Spleen (tissue), 7 donors: ENCODE results near the gene SPNS2.

ENCODE experiments used
- CTCF ChIP-seq, 11 experiments: fragments of 200-600 bp in 7 of 11; fragments of 450-650 bp in 4 of 11; sonication (generic) in 4 of 11; IDR thresholded peaks in 8 of 11; conservative IDR thresholded peaks in 3 of 11; 1 replicate in 7 of 11; 2 replicates in 4 of 11; pipeline versions ENCODE4 v1.4.0 to v1.8.0; 2016 to 2021; ENCODE audit warnings: antibody characterized with exemption in 11 of 11, inconsistent platforms in 4 of 11, mild to moderate bottlenecking in 1 of 11
- POLR2A ChIP-seq, 3 donors: fragments of 450-650 bp; IDR thresholded peaks; one replicate each; pipeline ENCODE4 v1.5.1; 2017; ENCODE audit warnings: antibody characterized with exemption in 3 of 3, mild to moderate bottlenecking in 1 of 3
- POLR2AphosphoS5 ChIP-seq, 3 donors: sonication (generic); formaldehyde crosslinking; IDR thresholded peaks; one replicate each; pipeline ENCODE4 v1.5.1; 2017; ENCODE audit warnings: antibody characterized with exemption in 3 of 3
- donor health status: DM: no; HTN: no; CAD: no; lungs with moderate emphysema.
- donor health status: DM: no; HTN: no; CAD: no.
- donor health status: DM: no; HTN: no; CAD: no.

DNA sequence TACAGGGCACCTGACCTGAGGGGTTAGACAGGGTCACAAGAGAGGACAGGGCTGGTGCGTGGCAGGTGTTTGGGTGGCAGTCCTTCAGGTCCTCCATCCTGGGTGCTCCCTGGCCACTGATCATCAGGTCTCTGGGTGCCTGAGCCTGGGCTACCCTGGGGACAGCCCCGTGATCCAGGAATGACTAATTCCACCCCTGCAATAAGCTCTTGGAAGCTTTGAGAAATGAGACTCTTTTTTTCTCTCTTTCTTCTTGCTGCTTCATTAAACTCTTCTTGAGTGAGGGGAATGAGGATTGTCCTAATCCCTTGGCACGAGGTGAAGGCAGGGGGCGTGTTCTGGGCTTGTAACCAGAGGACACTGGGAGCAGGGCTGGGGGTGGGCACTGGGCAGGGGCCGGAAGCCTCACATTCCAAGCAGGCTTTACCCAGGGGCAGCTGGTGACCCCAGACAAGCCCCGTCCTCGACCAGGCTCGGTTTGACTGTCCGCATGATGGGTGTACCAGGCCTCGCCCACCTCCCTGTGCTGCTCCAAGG lies 21.4 kb upstream of the SPNS2 start:
- TF ChIP-seq CTCF (IDR thresholded peaks at IDR 0.05 in 8 of 11, conservative IDR thresholded peaks at IDR 0.05 in 3 of 11): no peak
- TF ChIP-seq POLR2A (IDR thresholded peaks at IDR 0.05): no peak
- TF ChIP-seq POLR2AphosphoS5 (IDR thresholded peaks at IDR 0.05): no peak
